SH-SY5Y (cell line): ENCODE measurements around the gene NABP2.

ENCODE experiments used
- GATA2 ChIP-seq: IDR thresholded peaks from 2 replicates; pipeline ENCODE4 v1.6.1; 2011; ENCODE audit warnings: mild to moderate bottlenecking, low read depth, low read length
- GATA3 ChIP-seq: IDR thresholded peaks from 2 replicates; pipeline ENCODE4 v1.6.1; 2011; ENCODE audit warnings: low read depth, mild to moderate bottlenecking, low read length, moderate library complexity

DNA sequence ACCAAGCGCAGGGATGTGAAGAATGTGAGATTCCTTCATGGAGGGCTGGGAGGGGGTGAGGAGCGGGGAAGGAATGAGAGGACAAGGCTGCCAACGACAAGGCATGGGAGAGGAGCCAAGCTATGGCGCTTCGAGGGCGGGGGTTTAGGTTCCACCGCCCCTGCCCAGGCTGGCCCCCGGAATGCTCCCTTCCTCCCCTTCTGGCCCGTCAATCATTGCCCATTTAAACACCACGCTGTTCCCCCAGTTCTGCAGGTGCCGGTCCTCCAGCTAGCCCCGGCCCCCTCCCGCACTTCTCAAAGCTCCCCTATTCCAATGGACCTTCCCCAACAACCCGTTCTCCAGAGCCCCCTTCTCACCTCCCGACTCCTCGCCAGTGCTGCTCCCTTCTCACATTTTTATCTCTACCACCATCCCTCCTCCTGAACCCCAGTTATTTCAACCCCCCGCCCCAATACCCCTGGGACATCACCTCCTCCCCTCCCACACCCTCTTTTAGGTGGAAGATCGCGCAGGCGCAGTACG, 2.8 kb upstream of the NABP2 start:
- no peak for TF ChIP-seq GATA2
- no peak for TF ChIP-seq GATA3
